GM21360 (cell line): ENCODE measurements around the gene IRS1.

Source experiments
- ATAC-seq: cut with Tn5 transposase; IDR thresholded peaks from one replicate; pipeline ENCODE4 v1.9.1; 2021; ENCODE audit warnings: mild to moderate bottlenecking, moderate library complexity; ENCODE audit not compliant: unreplicated experiment

IRS1 gene

GRCh38 chr2:226791056-226791486, 8.5 kb downstream of the IRS1 start:
- peak; percentile 40 for ATAC-seq

GRCh38 chr2:226790431-226790830, 9.2 kb downstream of the IRS1 start:
- no peak for ATAC-seq

- no peak for ATAC-seq
Measured at GRCh38 chr2:226790011-226790410, 9.6 kb downstream of the IRS1 start.

- no peak for ATAC-seq
Measured at GRCh38 chr2:226788881-226789490, 10.6 kb downstream of the IRS1 start.

GRCh38 chr2:226788064-226788463, 11.6 kb downstream of the IRS1 start:
- no peak for ATAC-seq

DNA sequence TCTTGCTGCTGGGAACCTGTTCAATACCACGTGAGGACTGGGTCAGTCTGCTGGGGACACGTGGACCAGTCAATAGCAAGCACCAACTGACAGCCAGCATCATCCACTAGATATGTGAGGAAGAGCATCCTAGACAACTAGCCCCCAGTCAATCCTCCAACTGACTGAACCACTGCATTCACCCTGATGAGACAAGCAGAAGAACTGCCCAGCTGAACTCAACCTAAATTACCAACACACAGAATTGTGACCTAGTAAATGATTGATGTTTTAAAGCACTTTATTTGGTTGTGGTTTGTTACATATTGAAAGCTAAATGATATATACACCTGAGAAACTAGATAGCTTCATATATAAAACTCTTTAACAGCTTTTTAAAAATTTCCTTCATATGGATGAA, 15.7 kb downstream of the IRS1 start:
- no peak for ATAC-seq

GRCh38 chr2:226782092-226782713, 17.4 kb downstream of the IRS1 start:
- ATAC-seq, result no peak

GRCh38 chr2:226780431-226780830, 19.2 kb downstream of the IRS1 start:
- no peak for ATAC-seq

DNA sequence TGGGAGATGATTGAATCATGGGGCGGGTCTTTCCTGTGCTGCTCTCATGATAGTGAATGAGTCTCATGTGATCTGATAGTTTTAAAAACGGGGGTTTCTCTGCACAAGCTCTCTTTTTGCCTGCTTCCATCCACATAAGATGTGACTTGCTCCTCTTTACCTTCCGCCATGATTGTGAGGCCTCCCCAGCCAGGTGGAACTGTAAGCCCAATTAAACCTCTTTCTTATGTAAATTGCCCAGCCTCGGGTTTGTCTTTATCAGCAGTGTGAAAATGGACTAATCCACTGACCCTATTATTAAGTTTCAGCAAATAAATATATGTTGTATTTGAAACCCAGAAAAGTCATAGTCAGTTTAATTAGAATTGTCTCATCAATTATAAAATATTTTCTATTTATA, 22.0 kb downstream of the IRS1 start:
- no peak for ATAC-seq

GRCh38 chr2:226776104-226776503, 23.5 kb downstream of the IRS1 start:
- ATAC-seq, result no peak

DNA sequence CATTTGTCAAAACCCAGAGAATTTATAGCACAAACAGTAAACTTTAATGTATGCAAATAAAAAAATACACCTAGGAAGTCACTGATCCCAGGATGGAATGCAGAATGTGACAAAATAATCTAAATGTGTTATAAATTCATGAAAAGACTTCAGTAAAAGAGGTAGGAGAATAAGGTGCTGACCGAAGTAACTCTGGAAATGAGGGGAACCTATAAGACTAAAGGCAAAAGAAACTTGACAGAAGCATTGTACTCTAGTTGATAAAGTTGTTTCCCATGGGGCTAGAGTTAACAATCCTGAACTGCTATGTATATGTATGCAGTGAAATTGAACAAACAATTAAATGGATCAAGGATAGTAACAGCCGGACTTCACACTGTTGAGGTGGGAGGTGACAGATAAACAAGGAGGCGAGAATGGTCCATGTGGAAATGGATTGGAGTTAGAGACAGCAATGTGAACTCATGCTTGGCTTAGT, 24.5 kb downstream of the IRS1 start:
- ATAC-seq, result no peak

GRCh38 chr2:226773291-226773690, 26.3 kb downstream of the IRS1 start:
- peak; percentile 23 for ATAC-seq

- peak; percentile 98 for ATAC-seq
Measured at GRCh38 chr2:226772389-226773179, 27.0 kb downstream of the IRS1 start.

DNA sequence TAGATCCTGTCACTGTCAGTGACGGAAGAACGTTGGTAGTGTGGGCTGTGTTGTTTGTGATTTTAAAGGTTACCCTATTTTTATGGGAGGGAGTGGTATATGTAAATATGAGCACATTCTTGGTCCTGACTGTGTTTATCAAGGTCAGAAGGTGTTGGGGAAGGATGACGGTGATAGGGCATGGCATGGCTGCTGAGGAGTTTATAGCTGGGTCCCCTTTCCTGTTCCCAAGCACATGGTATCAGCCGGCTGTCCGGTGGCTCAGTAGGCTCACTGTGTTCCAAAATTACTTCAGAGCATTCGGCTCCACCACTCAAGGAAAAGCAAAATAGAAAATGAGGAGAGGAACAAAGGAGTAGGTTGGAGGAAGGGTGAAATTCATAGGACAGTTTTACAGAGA, 28.6 kb downstream of the IRS1 start:
- no peak for ATAC-seq

GRCh38 chr2:226767056-226767813, 32.4 kb downstream of the IRS1 start:
- ATAC-seq, result no peak

DNA sequence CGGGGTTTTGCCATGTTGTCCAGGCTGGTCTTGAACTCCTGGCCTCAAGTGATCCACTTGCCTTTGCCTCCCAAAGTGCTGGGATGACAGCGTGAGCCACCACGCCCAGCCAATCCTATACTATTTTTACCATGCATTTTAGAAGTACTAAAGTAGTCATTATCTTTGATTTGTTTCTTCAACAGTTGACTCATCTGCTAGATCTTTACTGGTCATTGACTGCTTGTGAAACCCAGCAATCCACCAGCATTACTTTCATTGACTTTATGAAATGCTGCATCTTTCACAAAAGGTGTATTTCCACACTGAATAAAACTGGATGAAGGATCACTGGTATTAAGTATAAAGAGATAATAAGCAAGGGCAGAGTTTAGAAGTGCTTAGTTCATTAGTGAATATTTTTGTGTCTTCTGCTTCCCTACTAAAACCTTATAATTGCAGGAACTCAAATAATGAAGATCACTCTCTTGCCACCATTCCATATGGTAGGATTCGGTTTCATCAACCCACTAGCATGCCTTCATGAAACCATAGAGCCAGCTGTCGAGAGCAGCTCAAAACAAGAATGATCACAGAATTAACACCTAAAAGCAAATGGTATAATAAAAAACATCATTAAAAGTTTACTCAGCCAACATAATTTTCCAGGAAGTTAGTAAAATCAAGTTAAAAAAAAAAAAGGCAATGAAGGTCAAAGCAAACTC, 33.1 kb downstream of the IRS1 start:
- no peak for ATAC-seq

DNA sequence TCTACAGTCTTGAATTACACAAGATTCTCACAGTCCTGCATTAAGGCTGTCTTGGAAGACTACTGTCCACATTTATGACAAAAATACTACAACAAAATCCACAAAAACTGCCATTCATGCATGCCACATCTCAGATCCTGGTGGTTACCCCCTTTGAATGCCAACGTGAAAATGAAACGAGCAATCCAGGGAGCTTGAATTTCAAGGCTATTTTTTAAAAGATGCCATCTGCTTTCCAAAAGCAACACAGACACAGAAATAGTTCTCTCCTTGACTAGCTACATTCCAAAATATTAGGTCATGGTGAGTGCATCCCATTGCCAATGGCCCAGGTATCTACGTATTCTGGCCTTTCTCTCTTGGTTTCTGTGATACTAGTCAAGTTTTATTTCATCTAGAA, 36.3 kb downstream of the IRS1 start:
- ATAC-seq, result no peak

- ATAC-seq, result no peak
Measured at GRCh38 chr2:226761195-226761583, 38.4 kb downstream of the IRS1 start.

- no peak for ATAC-seq
Measured at GRCh38 chr2:226760412-226761194, 39.0 kb downstream of the IRS1 start.

GRCh38 chr2:226759768-226760167, 39.9 kb downstream of the IRS1 start:
- no peak for ATAC-seq
